Activated CD8-positive, alpha-beta T cell treated with anti-CD3 and anti-CD28 coated beads for 36 hours (primary cell): ENCODE data around the gene HDAC10. TPM values are rescaled to one million over a fixed set of nuclear protein-coding genes. Genes with fewer than 3 reads are reported as not detected.
A peak's percentile ranks its signal among the peaks of the same experiment; 100 is the strongest.
"Not testable (repeated sequence)": the region's sequence is repeated elsewhere in the genome, so short reads cannot be mapped to it uniquely, and the experiment has no call there.

Experiments used
- ATAC-seq: fragments of 200-7000 bp; cut with Tn5 transposase; one replicate; pipeline ENCODE4 v1.10.0; 2021; ENCODE audit warnings: mild to moderate bottlenecking, moderate library complexity
- CTCF ChIA-PET: fragments of 350-600 bp; sonication (Branson Sonifier 250); formaldehyde crosslinking; loops from one replicate; lab custom pipeline; 2021; ENCODE audit warnings: antibody characterized with exemption; lab: Charles Lee
- POLR2A ChIA-PET: fragments of 350-600 bp; sonication (Branson Sonifier 250); formaldehyde crosslinking; loops from one replicate; lab custom pipeline; 2021; ENCODE audit warnings: antibody characterized with exemption; lab: Charles Lee
- DNase-seq: peaks from one replicate; pipeline ENCODE4 v3.0.0-alpha.2; 2020
- H3K27ac Mint-ChIP-seq: one replicate; pipeline ENCODE4 v1.8.0; 2021; ENCODE audit warnings: mild to moderate bottlenecking, mixed read lengths
- H3K27me3 Mint-ChIP-seq: one replicate; pipeline ENCODE4 v1.8.0; 2021; ENCODE audit warnings: mixed read lengths
- H3K36me3 Mint-ChIP-seq: one replicate; pipeline ENCODE4 v1.8.0; 2021; ENCODE audit warnings: low read depth, mixed read lengths
- H3K4me1 Mint-ChIP-seq: one replicate; pipeline ENCODE4 v1.8.0; 2021; ENCODE audit warnings: low read depth, mixed read lengths
- H3K4me3 Mint-ChIP-seq: one replicate; pipeline ENCODE4 v1.8.0; 2021; ENCODE audit warnings: mild to moderate bottlenecking, moderate library complexity, mixed read lengths
- H3K9me3 Mint-ChIP-seq: one replicate; pipeline ENCODE4 v1.8.0; 2021; ENCODE audit warnings: mixed read lengths
- CTCF ChIP-seq: fragments of 200-600 bp; IDR thresholded peaks from one replicate; pipeline ENCODE4 v1.8.0; 2022; ENCODE audit warnings: antibody characterized with exemption, mild to moderate bottlenecking
- intact Hi-C: fragments of 100-400 bp; cut with micrococcal nuclease; formaldehyde crosslinking; loops from one replicate; pipeline ENCODE4 v1.10.0; 2022
- total RNA-seq, 2 experiments: library from RNA; stranded (reverse); gene quantifications; one replicate each; pipeline ENCODE4 v1.2.3, GENCODE V29; 2021

Gene HDAC10
- total RNA-seq, 2 experiments from 2014 or later = 43.0 to 44.3 TPM

GRCh38 chr22:50205781-50206569 lies 45.1 kb downstream of the HDAC10 start:
- H3K9me3 Mint-ChIP-seq = no peaks in the 10 kb centered on the region
- no peak for TF ChIP-seq CTCF
- H3K27me3 Mint-ChIP-seq = no peaks in the 10 kb centered on the region
- CTCF ChIA-PET = interaction anchor here (0.7 to 3.6 kb wide), 6 partner anchors 15 to 319 kb away, joined by 3 to 25 read pairs (median 4); partner anchors contain the start of gene SCO2
- intact Hi-C loops = loop anchor here (5.0 kb wide), 1 partner anchor 59 kb away; no protein-coding TSS in a partner anchor
- DNase-seq (no peak), ATAC-seq (no peak)
- POLR2A ChIA-PET = no interaction called here
- no peak overlapping the region for H3K27ac Mint-ChIP-seq
- no peak overlapping the region for H3K4me3 Mint-ChIP-seq
- peaks cover 24% of the 10 kb centered on the region for H3K4me1 Mint-ChIP-seq
- peaks cover 21% of the 10 kb centered on the region for H3K36me3 Mint-ChIP-seq

- Mint-ChIP-seq H3K4me1 (peaks cover 24% of the 10 kb centered on the region), H3K36me3 (peaks cover 18% of the 10 kb centered on the region)
- DNase-seq, CTCF ChIA-PET, H3K27ac Mint-ChIP-seq, ATAC-seq, H3K9me3 Mint-ChIP-seq, H3K27me3 Mint-ChIP-seq, POLR2A ChIA-PET, H3K4me3 Mint-ChIP-seq: not testable (repeated sequence)
- intact Hi-C loops = loop anchor here (5.0 kb wide), 1 partner anchor 58 kb away; no protein-coding TSS in a partner anchor
These were observed 46.1 kb downstream of the HDAC10 start for GRCh38 chr22:50204998-50205397.

- H3K4me1 Mint-ChIP-seq = peaks cover 24% of the 10 kb centered on the region
- ChIA-PET POLR2A (no interaction called here), CTCF (interaction anchor here (1.0 kb wide), 1 partner anchor 55 kb away, joined by 3 read pairs; no protein-coding TSS in a partner anchor)
- H3K27ac Mint-ChIP-seq = no peak overlapping the region
- no peak overlapping the region for H3K4me3 Mint-ChIP-seq
- ATAC-seq = no peak
- TF ChIP-seq CTCF = no peak
- H3K9me3 Mint-ChIP-seq = no peaks in the 10 kb centered on the region
- H3K36me3 Mint-ChIP-seq = peaks cover 16% of the 10 kb centered on the region
- intact Hi-C loops = no loop called here
- no peaks in the 10 kb centered on the region for H3K27me3 Mint-ChIP-seq
- no peak for DNase-seq
These were observed 46.5 kb downstream of the HDAC10 start for GRCh38 chr22:50204571-50204970.

- ATAC-seq (no peak), DNase-seq (no peak)
- intact Hi-C loops = no loop called here
- no peak overlapping the region for H3K4me3 Mint-ChIP-seq
- POLR2A ChIA-PET = no interaction called here
- H3K27ac Mint-ChIP-seq = no peak overlapping the region
- TF ChIP-seq CTCF = no peak
- H3K27me3 Mint-ChIP-seq = no peaks in the 10 kb centered on the region
- H3K36me3 Mint-ChIP-seq = peaks cover 19% of the 10 kb centered on the region
- CTCF ChIA-PET = interaction anchor here (1.0 kb wide), 1 partner anchor 54 kb away, joined by 3 read pairs; no protein-coding TSS in a partner anchor
- no peaks in the 10 kb centered on the region for H3K9me3 Mint-ChIP-seq
- H3K4me1 Mint-ChIP-seq = peaks cover 27% of the 10 kb centered on the region
These were observed 47.8 kb downstream of the HDAC10 start for GRCh38 chr22:50203288-50203687.

- peak overlapping the region; percentile 83 for H3K4me3 Mint-ChIP-seq
- H3K36me3 Mint-ChIP-seq = peaks cover 19% of the 10 kb centered on the region
- DNase-seq (no peak), ATAC-seq (no peak)
- ChIA-PET POLR2A (interaction anchor here (0.6 to 1.8 kb wide), 3 partner anchors 11 to 300 kb away, joined by 3 to 11 read pairs (median 3); no protein-coding TSS in a partner anchor), CTCF (no interaction called here)
- no peak for TF ChIP-seq CTCF
- no peaks in the 10 kb centered on the region for H3K27me3 Mint-ChIP-seq
- H3K4me1 Mint-ChIP-seq = peaks cover 27% of the 10 kb centered on the region
- no peaks in the 10 kb centered on the region for H3K9me3 Mint-ChIP-seq
- intact Hi-C loops = no loop called here
- H3K27ac Mint-ChIP-seq = peak overlapping the region; percentile 43
These were observed 48.9 kb downstream of the HDAC10 start for GRCh38 chr22:50202130-50202666.
